ENCODE results near the gene NTRK1. TPM values are rescaled to one million over a fixed set of nuclear protein-coding genes. Genes with fewer than 3 reads are reported as not detected.

The NTRK1 gene
- total RNA-seq, 1 experiment from 2014 or later: 0.24 TPM

DNA sequence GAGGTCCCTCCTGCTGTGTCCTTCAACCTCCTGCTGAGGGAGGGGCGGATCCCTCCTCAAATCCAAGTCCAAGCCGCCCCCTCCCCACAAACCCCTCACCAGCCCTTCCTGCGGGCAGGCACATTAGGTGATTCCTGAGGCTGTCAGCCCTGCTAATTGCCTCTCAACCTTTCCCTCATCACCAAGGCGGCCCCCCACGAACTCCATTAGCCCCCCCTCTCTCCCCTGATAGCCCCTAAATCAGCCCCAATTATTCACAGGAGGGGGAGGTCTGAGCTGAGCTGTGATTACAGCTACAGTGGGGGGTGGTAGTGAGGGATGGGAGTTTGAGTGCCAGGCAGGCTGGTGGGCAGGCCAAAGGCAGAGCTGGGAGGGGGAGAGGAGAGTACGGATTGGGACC is 27.1 kb downstream of the NTRK1 start:
- H3K27ac Mint-ChIP-seq: no peak overlapping the region
- peaks cover 80% of the 10 kb centered on the region for H3K27me3 Mint-ChIP-seq (ENCODE audit: low read depth)
- H4K20me1 ChIP-seq (ENCODE audit: control insufficient read depth, insufficient read depth, insufficient read length): no peaks in the 10 kb centered on the region
- H3K36me3 Mint-ChIP-seq (ENCODE audit: insufficient read depth in 1 of 3, low read depth in 3 of 3): no peaks in the 10 kb centered on the region
- H3K79me2 ChIP-seq (ENCODE audit: insufficient read depth, low read length): no peaks in the 10 kb centered on the region
- no peak overlapping the region for H3T11ph ChIP-seq (ENCODE audit: low read length)
- H2AK5ac ChIP-seq (ENCODE audit: insufficient read length, low read length): no peak overlapping the region
- H3K4me2 ChIP-seq (ENCODE audit: insufficient read depth, insufficient read length, low read length): peak overlapping the region; percentile 19
- TF ChIP-seq, protein P1, sequence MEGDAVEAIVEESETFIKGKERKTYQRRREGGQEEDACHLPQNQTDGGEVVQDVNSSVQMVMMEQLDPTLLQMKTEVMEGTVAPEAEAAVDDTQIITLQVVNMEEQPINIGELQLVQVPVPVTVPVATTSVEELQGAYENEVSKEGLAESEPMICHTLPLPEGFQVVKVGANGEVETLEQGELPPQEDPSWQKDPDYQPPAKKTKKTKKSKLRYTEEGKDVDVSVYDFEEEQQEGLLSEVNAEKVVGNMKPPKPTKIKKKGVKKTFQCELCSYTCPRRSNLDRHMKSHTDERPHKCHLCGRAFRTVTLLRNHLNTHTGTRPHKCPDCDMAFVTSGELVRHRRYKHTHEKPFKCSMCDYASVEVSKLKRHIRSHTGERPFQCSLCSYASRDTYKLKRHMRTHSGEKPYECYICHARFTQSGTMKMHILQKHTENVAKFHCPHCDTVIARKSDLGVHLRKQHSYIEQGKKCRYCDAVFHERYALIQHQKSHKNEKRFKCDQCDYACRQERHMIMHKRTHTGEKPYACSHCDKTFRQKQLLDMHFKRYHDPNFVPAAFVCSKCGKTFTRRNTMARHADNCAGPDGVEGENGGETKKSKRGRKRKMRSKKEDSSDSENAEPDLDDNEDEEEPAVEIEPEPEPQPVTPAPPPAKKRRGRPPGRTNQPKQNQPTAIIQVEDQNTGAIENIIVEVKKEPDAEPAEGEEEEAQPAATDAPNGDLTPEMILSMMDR (conservative IDR thresholded peaks at IDR 0.05): no peak
- no peak overlapping the region for H4K91ac ChIP-seq (ENCODE audit: insufficient read length, low read depth, low read length)
- no peak for DNase-seq
- H2BK120ac ChIP-seq (ENCODE audit: low read depth, low read length, poor library complexity, severe bottlenecking): no peak overlapping the region
- WGBS (ENCODE audit: extremely low coverage, insufficient read length, low lambda C conversion rate): no CpG with 5 or more reads among the region's 6 CpGs
- H3K4me1 ChIP-seq (ENCODE audit: insufficient read depth, low read length): peaks cover 2% of the 10 kb centered on the region; the same call in 1 of the 2 replicates
- no peaks in the 10 kb centered on the region for H3K23me2 ChIP-seq (ENCODE audit: insufficient read length, low read depth, low read length, poor library complexity, severe bottlenecking)
- no peak overlapping the region for H2BK12ac ChIP-seq (ENCODE audit: insufficient read length, low read depth, low read length)
- H3K79me1 ChIP-seq (ENCODE audit: insufficient read depth, low read depth, low read length, poor library complexity, severe bottlenecking): no peaks in the 10 kb centered on the region
- peaks cover 10% of the 10 kb centered on the region; the same call in 1 of the 2 replicates for H3K27me3 ChIP-seq (ENCODE audit: insufficient read depth, low read length)
- no peak overlapping the region for H2BK5ac ChIP-seq (ENCODE audit: insufficient read length, low read length)
- no peak overlapping the region for H2BK20ac ChIP-seq (ENCODE audit: low read depth, low read length, poor library complexity, severe bottlenecking)
- no peak overlapping the region for H3K18ac ChIP-seq (ENCODE audit: insufficient read length, low read depth, low read length)
- H3K4ac ChIP-seq (ENCODE audit: low read depth, low read length): no peak overlapping the region
- H3K14ac ChIP-seq (ENCODE audit: insufficient read depth, low read length): no peak overlapping the region
- H3K4me3 Mint-ChIP-seq: peak overlapping the region in 1 of 2 experiments; percentile 63; a peak in 1 of 5 replicates
- H3K9ac ChIP-seq (ENCODE audit: extremely low read depth, insufficient read length, low read length): no peak overlapping the region
- H3K9me3 Mint-ChIP-seq: no peaks in the 10 kb centered on the region; a peak in 2 of 5 replicates
- H3K9me3 ChIP-seq (ENCODE audit: control insufficient read depth, low read depth, low read length): no peaks in the 10 kb centered on the region
- peaks cover 40 to 62% of the 10 kb centered on the region in 2 experiments for H3K4me1 Mint-ChIP-seq
- no peak overlapping the region for H4K5ac ChIP-seq (ENCODE audit: insufficient read length, low read depth, low read length)
- H4K8ac ChIP-seq (replicated peaks; ENCODE audit: insufficient read length, low read depth, low read length): no peak overlapping the region
- H3K23ac ChIP-seq (ENCODE audit: insufficient read length, low read depth, low read length): no peak overlapping the region
- no peak overlapping the region for H3K56ac ChIP-seq (ENCODE audit: insufficient read length, low read depth, low read length)
- H2BK15ac ChIP-seq (ENCODE audit: low read depth, low read length): no peak overlapping the region
- no peak overlapping the region for H2AFZ ChIP-seq (ENCODE audit: low read length)
- H3K27ac ChIP-seq (ENCODE audit: insufficient read length, low read depth, low read length): no peak overlapping the region

Measured in H9 (cell line).